SK-N-SH (cell line): Measurements from ENCODE around the gene A1CF.
"Not testable (repeated sequence)": the region's sequence is repeated elsewhere in the genome, so short reads cannot be mapped to it uniquely, and the experiment has no call there.

Experiments used
- CHD2 ChIP-seq: fragments of 150-350 bp; IDR thresholded peaks from 2 replicates; pipeline ENCODE4 v1.6.1; 2018; ENCODE audit warnings: low read length; ENCODE audit not compliant: partially characterized antibody
- CTCF ChIP-seq: fragments of 200-600 bp; sonication (generic); IDR thresholded peaks from 2 replicates; pipeline ENCODE4 v1.6.1; 2017; ENCODE audit warnings: antibody characterized with exemption, mild to moderate bottlenecking, moderate library complexity
- GATA2 ChIP-seq: sonication (generic); formaldehyde crosslinking; IDR thresholded peaks from 2 replicates; pipeline ENCODE4 v1.5.0; 2020; ENCODE audit warnings: mild to moderate bottlenecking, missing genetic modification reagents
- IRF3 ChIP-seq: fragments of 150-350 bp; IDR thresholded peaks from 2 replicates; pipeline ENCODE4 v1.6.1; 2016; ENCODE audit warnings: mild to moderate bottlenecking, low read depth, low read length
- NFIC ChIP-seq: IDR thresholded peaks from 2 replicates; pipeline ENCODE4 v1.4.0; 2012; ENCODE audit warnings: borderline replicate concordance
- RXRA ChIP-seq: IDR thresholded peaks from 2 replicates; pipeline ENCODE4 v1.4.0; 2012; ENCODE audit warnings: low read depth, mild to moderate bottlenecking, borderline replicate concordance
- TAF1 ChIP-seq: IDR thresholded peaks from 2 replicates; pipeline ENCODE4 v1.6.1; 2012; ENCODE audit warnings: low read depth, mild to moderate bottlenecking, low read length, moderate library complexity, borderline replicate concordance
- USF1 ChIP-seq: IDR thresholded peaks from 2 replicates; pipeline ENCODE4 v1.4.0; 2012; ENCODE audit warnings: low read depth, borderline replicate concordance
- USF2 ChIP-seq: fragments of 150-350 bp; IDR thresholded peaks from 2 replicates; pipeline ENCODE4 v1.6.1; 2017; ENCODE audit warnings: antibody characterized with exemption, low read length, low read depth, borderline replicate concordance

- TF ChIP-seq CTCF; NFIC; CHD2; USF2; TAF1; GATA2 (CRISPR knock-in tag); USF1; IRF3; RXRA: not testable (repeated sequence)
Observed at GRCh38 chr10:50881046-50881445, 4.4 kb downstream of the A1CF start.
